Hematopoietic multipotent progenitor cell (in vitro differentiated cells): ENCODE results near the gene FRYL. TPM values are rescaled to one million over a fixed set of nuclear protein-coding genes. Genes with fewer than 3 reads are reported as not detected.
"Not testable (repeated sequence)": the region's sequence is repeated elsewhere in the genome, so short reads cannot be mapped to it uniquely, and the experiment has no call there.

ENCODE experiments used
- DNase-seq, 3 donors: peaks; one replicate each; pipeline ENCODE4 v3.0.0-alpha.2; 2011 to 2015; ENCODE audit warnings: low read depth in 2 of 3, low spot score in 2 of 3
- total RNA-seq: library from RNA; depleted of rRNA; stranded (reverse); fragments of >200 nt; gene quantifications from one replicate; pipeline ENCODE4 v1.2.3, GENCODE V29; 2012

Gene FRYL
- total RNA-seq = 47.1 TPM

DNA sequence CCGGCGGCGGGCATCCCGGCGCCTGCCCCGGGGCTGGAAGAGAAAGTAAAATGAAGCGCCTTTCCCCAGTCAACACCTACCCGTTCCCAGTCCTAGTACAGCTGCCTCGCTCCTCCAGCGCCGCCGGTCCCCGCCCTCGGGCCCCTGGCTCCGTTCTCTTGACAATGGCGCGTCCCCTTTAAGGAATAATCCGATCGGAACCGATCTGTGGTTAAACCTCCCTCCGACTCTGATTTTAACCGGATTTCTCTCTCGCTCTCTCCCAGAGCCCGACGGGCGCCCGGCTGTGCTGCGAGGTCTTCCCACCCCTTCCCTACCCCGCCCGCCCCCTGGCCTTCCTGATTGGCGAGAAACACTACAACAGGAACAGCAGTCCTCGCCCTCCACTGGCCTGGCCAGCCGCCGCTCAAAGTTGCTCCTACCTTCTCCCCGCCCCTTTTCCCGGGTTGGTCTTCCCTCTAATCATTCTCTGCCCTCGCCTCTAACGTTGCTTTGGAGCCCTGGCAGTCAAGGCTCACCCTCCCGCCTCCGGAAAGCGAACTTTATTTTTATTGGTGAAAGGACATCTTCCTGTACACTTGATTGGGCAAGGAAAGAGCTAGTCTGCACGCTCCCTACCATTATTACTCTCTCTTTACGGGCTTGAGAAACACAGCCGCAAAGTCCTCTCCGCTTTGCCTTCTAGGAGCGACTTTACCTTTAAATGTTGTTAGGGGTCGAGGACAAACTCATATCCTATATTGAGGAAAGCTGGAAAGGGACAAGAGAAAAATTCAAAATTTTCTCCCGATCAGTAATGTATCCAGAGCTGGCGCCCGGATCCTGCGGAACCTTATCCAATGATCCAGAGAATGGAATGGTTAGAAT, at the start of gene FRYL:
TSS of gene FRYL (minus strand) at position 282 of the 867 bp plus-strand sequence. CDS start 145,869 bp downstream, outside the sequence.
- DNase-seq = peak; percentile 88 to 100 (median 100)

- DNase-seq = no peak
These were observed 47.5 kb upstream of the FRYL start for GRCh38 chr4:48827622-48828021.

DNA sequence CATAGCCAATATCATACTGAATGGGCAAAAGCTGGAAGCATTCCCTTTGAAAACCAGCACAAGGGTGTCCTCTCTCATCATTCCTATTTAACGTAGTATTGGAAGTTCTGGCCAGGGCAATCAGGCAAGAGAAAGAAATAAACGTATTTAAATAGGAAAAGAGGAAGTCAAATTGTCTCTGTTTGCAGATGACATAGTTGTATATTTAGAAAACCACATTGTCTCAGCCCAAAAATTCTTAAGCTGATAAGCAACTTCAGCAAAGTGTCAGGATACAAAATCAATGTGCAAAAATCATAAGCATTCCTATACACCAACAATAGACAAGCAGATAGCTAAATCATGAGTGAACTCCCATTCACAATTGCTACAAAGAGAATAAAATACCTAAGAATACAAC, 41.4 kb upstream of the FRYL start:
- DNase-seq = peak in 1 of 3 donors; percentile 21

DNA sequence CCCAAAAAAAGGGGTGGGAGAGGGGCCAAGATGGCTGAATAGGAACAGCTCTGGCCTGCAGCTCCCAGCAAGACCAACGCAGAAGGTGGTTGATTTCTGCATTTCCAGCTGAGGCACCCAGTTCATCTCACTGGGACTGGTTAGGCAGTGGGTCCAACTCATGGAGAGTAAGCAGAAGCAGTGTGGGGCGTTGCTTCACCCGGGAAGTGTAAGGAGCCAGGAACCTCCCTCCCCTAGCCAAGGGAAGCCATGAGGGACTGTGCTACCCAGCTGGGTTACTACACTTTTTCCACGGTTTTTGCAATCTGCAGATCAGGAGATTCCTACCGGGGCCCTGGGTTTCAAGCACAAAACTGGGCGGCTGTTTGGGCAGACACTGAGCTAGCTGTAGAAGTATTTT, 36.9 kb upstream of the FRYL start:
- DNase-seq = no peak

GRCh38 chr4:48816297-48816696, 36.2 kb upstream of the FRYL start:
- DNase-seq = not testable (repeated sequence)

DNA sequence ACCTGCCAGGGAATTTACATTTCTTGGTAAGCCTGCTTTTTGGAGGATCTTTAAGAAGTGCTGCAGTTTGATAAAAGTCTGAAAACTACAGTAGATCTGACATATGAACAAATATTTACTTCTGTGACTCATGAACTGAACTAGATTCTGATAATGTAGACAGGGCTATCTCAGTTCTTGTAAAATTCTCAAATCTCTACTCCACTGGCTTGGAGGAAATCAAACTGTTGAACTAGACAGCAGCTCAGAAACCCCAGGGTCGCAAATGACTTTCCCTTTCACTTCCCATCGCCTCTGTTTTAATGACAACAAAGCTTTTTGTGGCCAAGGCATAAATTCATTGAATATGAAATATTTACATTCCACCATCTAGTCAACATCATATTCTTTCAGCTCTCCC, 35.4 kb upstream of the FRYL start:
- peak in 1 of 3 donors; percentile 43 for DNase-seq

DNA sequence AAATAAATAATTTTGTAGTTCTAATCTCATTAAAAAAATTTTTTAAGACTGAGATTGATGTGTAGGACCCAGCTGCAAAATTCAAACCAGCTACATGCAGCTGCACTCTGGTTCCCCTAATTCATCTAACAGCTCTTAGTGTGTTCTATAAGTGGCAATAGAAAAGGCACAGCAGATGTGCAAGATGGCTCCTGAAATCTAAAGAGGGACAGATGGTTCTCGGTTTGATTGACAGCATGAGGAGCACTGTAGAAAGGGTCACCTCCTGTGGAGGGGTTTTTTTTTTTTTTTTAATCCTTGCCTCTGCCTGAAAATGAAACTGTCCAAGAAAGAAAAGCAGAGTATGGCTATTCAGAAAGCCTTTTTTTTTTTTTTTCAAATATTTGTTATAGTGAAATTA, 33.9 kb upstream of the FRYL start:
- DNase-seq = peak in 1 of 3 donors; percentile 6

DNA sequence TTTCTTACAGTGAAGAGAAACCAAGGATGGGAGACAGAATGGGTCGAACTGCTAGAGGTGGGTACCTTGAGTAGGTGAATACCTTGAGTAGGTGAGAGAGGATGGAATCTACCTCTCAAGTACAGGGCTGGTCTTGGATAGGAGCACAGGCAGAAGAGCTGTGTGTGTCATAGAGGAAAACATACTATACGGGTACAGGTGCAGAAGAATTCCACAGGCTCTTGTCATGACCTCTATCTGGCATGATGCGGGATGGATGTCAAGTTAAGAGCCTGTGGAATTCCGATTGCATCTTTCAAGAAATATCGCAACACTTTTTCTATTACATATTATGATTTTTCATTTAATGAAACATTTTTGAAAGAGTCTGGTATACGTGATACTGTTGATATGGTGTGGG, 32.8 kb upstream of the FRYL start:
- no peak for DNase-seq

- no peak for DNase-seq
These were observed 24.7 kb upstream of the FRYL start for GRCh38 chr4:48804584-48805301.

DNA sequence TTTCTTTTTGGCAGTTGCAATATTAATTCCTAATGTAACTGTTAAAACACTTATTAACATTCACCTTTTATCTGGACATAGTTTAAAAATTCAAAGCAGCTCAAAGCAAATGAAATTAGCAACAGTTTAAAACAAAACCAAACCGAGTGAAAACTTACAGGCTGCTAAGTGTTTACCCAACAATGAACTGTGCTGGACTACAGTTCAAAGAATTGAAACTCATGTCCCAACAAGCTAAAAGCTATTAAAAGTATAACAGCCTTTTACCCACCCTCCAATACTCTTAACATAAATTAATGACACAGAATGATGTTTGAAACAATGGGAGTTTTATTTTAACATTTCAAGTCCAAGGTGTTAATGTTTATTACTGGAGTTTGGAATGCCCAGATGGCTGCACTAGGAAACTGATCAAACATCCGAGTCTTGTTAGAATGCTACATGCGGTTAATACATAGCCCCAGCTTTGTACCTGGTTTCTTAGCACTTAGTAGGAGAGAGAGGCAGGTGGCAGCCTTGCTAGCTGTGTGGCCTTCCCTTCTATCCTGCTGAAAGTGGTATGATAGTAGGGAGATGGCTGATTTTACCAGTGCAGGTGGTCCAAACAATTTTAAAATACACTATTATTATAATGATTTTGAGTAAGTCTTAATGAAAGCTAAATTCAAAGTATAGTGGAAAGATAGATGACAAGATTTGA, 21.1 kb upstream of the FRYL start:
- no peak for DNase-seq

DNA sequence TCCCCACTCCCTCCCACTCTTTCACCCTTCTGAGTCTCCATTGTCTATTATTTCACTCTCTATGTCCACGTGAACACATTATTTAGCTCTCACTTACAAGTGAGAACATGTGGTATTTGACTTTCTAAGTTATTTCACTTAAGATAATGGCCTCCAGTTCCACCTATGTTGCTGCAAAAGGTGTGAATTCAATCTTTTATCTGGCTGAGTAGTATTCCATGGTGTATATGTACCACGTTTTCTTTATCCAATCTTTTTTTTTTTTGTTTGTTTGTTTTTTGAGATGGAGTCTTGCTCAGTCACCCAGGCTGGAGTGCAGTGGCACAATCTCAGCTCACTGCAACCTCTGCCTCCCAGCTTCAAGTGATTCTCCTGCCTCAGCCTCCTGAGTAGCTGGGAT, 20.1 kb upstream of the FRYL start:
- not testable (repeated sequence) for DNase-seq

- no peak for DNase-seq
These were observed 19.1 kb upstream of the FRYL start for GRCh38 chr4:48799157-48799556.

- no peak for DNase-seq
These were observed 18.0 kb upstream of the FRYL start for GRCh38 chr4:48798117-48798516.

GRCh38 chr4:48796927-48797679, 17.0 kb upstream of the FRYL start:
- no peak for DNase-seq

GRCh38 chr4:48796191-48796926, 16.3 kb upstream of the FRYL start:
- DNase-seq = no peak

- no peak for DNase-seq
These were observed 15.0 kb upstream of the FRYL start for GRCh38 chr4:48795108-48795507.

DNA sequence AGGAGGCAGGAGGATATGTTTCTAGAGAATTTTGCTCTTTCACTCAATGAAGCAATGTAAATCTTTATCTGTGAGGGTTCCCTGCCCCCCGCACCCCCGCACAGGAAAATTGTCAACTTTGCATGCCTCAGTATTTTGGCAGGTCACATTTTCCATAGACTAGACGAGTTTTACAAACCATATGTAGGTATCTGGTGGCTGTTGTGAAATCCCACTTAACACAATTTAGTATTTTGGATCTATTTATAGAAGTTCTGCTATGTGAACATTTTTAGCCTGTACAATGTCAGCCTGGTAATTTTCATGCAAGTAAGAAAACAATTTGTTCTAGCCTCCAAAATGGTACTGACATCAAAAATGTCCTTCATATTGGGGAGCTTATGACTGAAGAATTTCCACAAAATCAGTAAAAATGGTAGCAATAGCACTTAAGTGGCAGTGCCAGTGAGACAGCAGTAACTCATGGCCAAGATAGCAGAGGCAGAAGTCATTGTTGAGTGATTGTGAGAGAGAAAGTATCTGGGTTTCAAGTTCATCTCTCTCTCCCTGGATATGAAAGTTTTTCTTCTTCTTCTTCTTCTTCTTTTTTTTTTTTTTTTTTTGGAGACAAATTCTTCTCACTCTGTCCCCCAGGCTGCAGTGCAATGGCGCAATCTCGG, 12.4 kb upstream of the FRYL start:
- no peak for DNase-seq

DNA sequence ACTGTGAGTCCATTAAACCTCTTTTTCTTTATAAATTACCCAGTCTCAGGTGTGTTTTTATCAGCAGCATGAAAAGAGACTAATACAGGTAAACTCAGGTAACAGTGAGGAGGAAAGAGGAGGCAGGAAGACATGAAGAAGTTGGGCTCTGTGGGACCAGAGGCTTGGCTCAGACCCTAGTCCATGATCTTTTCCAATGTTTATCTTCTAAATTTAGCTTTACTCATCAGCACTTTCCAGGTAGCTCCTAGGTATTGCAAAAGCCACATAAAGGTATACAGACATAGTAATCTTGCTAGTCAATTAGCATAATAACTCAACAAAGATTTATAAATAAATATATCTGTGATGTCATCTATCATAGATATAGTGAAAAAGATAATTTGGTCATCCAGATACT, 11.2 kb upstream of the FRYL start:
- DNase-seq = no peak

- DNase-seq = no peak
These were observed 10.5 kb upstream of the FRYL start for GRCh38 chr4:48790561-48790960.
